Head of caudate nucleus (tissue), 42 donors: ENCODE measurements around the gene NKAIN2.
"Not testable (repeated sequence)": the region's sequence is repeated elsewhere in the genome, so short reads cannot be mapped to it uniquely, and the experiment has no call there.

Experiments used
- DNase-seq, 42 donors: peaks; one replicate each; pipeline versions ENCODE4 v3.0.0 to v3.0.0-alpha.2; 2020 to 2021; ENCODE audit warnings: mixed read lengths in 7 of 42
- intact Hi-C: fragments of 100-400 bp; cut with DNase I; formaldehyde crosslinking; loops from one replicate; pipeline ENCODE4 v1.15.0; 2022

The NKAIN2 gene

GRCh38 chr6:123928529-123928928 is 124.9 kb downstream of the NKAIN2 start:
- DNase-seq, result no peak
- intact Hi-C loops, result no loop called here

- intact Hi-C loops, result no loop called here
- DNase-seq, result no peak
Measured at GRCh38 chr6:123931928-123932327, 128.3 kb downstream of the NKAIN2 start.

- intact Hi-C loops, result no loop called here
- DNase-seq, result no peak
Measured at GRCh38 chr6:123940551-123940950, 136.9 kb downstream of the NKAIN2 start.

- intact Hi-C loops, result no loop called here
- DNase-seq, result no peak
Measured at GRCh38 chr6:123941855-123942254, 138.2 kb downstream of the NKAIN2 start.

GRCh38 chr6:123945386-123945785 is 141.7 kb downstream of the NKAIN2 start:
- intact Hi-C loops, result no loop called here
- DNase-seq, result no peak

- no peak for DNase-seq
- intact Hi-C loops, result no loop called here
Measured at GRCh38 chr6:123953920-123954319, 150.3 kb downstream of the NKAIN2 start.

- intact Hi-C loops, result no loop called here
- no peak for DNase-seq
Measured at GRCh38 chr6:123956492-123957139, 153.0 kb downstream of the NKAIN2 start.

GRCh38 chr6:123962508-123962907 is 158.8 kb downstream of the NKAIN2 start:
- intact Hi-C loops, result no loop called here
- peak; percentile 28 to 86 (median 65) for DNase-seq

- peak in 25 of 42 donors; percentile 5 to 71 (median 32) for DNase-seq
- intact Hi-C loops, result loop anchor here (5.0 kb wide), 1 partner anchor 164 kb away; the partner anchor contains the start of gene NKAIN2
Measured at GRCh38 chr6:123965894-123966293, 162.2 kb downstream of the NKAIN2 start.

- intact Hi-C loops, result loop anchor here (5.0 kb wide), 1 partner anchor 164 kb away; the partner anchor contains the start of gene NKAIN2
- DNase-seq, result no peak
Measured at GRCh38 chr6:123966618-123967017, 163.0 kb downstream of the NKAIN2 start.

- DNase-seq, result no peak
Measured at GRCh38 chr6:123967905-123968304, 164.2 kb downstream of the NKAIN2 start.

GRCh38 chr6:123972600-123973294 is 169.1 kb downstream of the NKAIN2 start:
- DNase-seq, result no peak
- intact Hi-C loops, result no loop called here

More at GRCh38 chr6:123967905-123968304, 164.2 kb downstream of the NKAIN2 start:
- intact Hi-C loops, result loop anchor here (5.0 kb wide), 1 partner anchor 166 kb away; the partner anchor contains the start of gene NKAIN2

GRCh38 chr6:123980311-123980710 is 176.6 kb downstream of the NKAIN2 start:
- DNase-seq, result no peak
- intact Hi-C loops, result no loop called here

GRCh38 chr6:123986938-123987337 is 183.3 kb downstream of the NKAIN2 start:
- no peak for DNase-seq
- intact Hi-C loops, result no loop called here

- intact Hi-C loops, DNase-seq: not testable (repeated sequence)
Measured at GRCh38 chr6:123989918-123990317, 186.3 kb downstream of the NKAIN2 start.

GRCh38 chr6:123990376-123990775 is 186.7 kb downstream of the NKAIN2 start:
- intact Hi-C loops, result no loop called here
- no peak for DNase-seq

GRCh38 chr6:123994168-123994567 is 190.5 kb downstream of the NKAIN2 start:
- intact Hi-C loops, result no loop called here
- DNase-seq, result no peak

GRCh38 chr6:123994891-123995635 is 191.4 kb downstream of the NKAIN2 start:
- intact Hi-C loops, result no loop called here
- DNase-seq, result no peak

- DNase-seq, result no peak
- intact Hi-C loops, result no loop called here
Measured at GRCh38 chr6:123997223-123997622, 193.6 kb downstream of the NKAIN2 start.
